HG02943 (cell line): ENCODE measurements around the gene AOPEP.

Experiments used
- ATAC-seq: cut with Tn5 transposase; IDR thresholded peaks from one replicate; pipeline ENCODE4 v1.9.1; 2021; ENCODE audit warnings: mild to moderate bottlenecking, low read depth, moderate library complexity; ENCODE audit not compliant: unreplicated experiment

Gene AOPEP

GRCh38 chr9:95112436-95113280, 386.2 kb downstream of the AOPEP start:
- no peak for ATAC-seq

GRCh38 chr9:95115104-95115503, 388.6 kb downstream of the AOPEP start:
- no peak for ATAC-seq

DNA sequence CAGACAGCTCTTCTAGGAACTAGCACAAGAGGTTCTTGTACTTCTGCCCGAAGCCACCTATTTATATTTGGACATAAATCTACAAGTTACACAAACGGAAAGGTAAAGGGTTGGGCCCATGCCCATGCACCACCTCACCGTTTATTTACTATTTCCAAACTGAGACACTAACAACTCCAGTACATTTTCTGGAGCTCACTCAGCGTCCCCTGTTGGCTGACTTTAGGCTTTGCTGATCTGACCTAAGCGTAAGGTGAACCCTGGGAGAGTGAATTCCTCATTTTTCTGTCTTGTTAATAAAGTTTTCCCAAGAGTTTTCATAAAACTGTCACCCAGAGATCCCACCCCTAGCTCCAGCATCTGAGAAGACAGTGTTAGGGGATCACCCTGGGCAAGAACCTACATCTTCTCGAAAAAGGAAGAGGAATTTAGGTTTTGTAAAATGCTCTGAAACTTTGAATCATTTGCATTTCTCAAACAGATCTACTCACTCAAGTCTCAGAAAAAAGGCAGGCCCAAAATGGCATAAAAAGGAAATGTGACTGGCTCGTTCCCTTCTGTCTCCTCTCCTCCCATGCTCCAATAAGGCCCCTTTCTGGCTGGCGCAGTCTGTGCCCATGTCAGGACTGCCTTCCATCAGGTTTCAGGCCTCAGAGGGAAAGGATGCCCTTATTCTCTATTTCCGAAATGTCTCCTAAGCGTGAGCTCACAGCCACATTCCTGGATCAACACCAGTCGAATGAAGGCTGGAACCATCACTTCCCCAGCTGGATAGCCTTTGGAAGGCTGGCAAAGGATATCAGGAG, 389.7 kb downstream of the AOPEP start:
- ATAC-seq = no peak

- no peak for ATAC-seq
Measured at GRCh38 chr9:95116808-95117204, 390.3 kb downstream of the AOPEP start.

DNA sequence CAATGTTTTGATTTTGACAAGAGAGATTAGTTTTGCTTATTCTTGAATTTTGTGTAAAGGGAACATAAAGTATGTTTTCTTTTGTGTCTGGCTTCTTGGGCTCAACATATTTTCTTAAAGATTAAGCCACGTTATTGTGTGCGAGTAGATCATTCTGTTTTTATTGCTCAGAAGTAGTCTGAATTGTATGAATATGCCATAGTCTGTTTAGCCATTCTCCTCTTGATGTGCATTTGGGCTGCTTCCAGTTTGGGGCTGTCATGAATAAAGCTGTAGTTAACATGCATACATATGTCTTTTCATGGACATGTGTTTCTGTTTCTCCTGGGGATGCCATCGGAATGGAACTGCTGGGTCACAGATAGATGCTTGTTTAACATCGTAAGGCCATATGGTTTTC, 392.1 kb downstream of the AOPEP start:
- no peak for ATAC-seq

GRCh38 chr9:95120781-95121370, 394.4 kb downstream of the AOPEP start:
- no peak for ATAC-seq

GRCh38 chr9:95124582-95125367, 398.3 kb downstream of the AOPEP start:
- ATAC-seq = no peak

GRCh38 chr9:95125652-95126051, 399.2 kb downstream of the AOPEP start:
- ATAC-seq = no peak

GRCh38 chr9:95126739-95127138, 400.2 kb downstream of the AOPEP start:
- ATAC-seq = no peak

DNA sequence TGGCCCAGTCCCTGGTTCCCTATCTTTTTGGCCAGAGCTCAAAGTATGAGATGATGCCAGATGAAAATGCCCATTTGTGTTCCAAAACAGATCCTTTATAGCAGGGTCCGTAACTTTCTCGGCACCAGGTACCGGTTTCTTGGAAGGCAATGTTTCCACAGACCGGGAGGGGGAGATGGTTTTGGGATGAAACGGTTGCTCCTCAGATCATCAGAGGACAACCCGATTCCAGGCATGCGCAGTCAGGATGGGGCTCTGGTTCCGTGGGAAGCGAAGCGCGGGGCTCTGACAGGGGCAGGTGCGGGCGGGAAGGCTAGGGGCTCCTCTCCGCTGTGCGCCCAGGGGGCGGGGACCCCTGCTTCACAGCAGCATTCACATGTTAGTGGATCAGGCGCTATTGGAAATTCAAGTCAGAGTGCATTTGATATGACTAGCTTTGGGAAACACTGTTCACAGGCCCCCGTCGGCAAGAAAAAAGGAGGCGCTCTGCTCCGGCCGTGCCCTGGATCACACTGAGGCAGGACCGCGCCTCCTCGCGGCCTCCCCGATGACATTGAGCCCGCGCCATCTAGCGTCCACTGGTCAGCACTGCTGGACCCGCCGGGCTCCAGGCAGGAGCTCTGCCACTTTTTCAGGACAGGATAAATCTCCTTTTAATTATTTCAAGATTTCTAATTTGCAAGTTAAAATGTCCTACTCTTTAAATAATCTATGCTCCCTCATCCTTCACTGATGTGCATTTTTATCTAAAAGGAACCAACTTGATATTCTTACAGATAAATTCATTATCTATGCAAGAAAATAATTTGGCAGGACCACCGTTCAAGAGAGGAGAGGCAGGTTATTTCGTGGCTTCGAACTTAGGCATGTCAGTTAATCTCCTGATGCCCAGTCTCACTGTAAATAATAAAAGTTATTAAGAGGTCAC, 401.0 kb downstream of the AOPEP start:
- no peak for ATAC-seq

DNA sequence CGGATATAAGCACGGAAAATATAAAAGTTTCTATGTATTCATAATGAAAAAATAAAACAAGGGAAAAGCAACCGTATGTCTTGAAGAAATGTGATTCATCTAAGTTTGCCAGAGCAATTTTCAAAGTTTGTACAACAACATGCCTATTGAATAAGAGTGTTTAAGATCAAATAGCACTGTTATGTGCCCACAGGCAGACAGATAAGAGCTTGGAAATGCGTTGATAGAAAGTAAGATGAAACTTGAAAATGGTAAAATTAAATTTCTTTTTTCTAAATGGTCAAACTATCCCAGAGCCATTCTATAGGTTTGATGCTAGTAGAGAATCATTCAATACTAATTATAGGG, 401.7 kb downstream of the AOPEP start:
- ATAC-seq = no peak

GRCh38 chr9:95129476-95130291, 403.2 kb downstream of the AOPEP start:
- ATAC-seq = no peak

GRCh38 chr9:95130484-95130883, 404.0 kb downstream of the AOPEP start:
- ATAC-seq = no peak

DNA sequence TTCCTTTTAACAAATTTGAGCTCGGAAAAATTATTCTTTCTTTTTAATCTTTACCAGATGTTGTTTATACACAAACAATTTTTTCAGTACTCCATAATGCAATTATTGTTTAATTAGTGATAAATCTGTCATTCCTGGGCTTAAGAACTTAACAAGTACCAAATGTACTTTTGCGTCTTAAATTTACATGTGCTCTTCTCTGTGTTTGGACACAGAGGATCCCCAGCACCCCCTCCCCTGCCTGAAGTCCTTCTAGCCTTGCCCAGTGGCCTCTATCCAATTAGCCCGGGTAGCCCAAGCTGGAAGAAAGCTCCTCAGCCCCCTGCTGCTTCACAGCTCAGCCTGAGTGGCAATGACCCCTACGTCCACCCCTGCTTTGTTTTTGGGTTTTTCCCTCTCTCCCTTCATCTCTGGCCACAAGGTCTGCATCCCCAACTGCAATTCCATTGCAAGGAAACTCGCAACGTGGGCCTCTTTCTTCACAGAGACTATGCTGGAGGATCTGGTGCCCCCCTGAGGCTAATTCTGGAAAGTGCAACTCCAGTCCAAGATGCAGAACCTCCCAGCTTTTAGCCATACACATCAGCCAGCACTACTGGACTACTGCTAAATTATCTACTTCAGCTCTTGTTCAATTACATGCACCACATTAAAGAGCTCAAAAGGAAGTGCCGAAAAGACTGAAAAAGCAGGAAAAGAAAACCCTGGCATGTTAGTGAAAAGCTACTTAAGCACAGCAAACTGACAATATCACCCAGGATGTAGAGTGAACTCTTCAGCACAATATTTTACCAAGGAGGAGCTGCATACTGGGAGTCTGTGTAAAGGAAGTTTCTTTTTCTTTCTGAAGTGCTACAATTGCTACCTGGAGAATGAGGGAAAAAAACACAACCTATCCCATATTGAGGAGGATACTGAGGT, 404.8 kb downstream of the AOPEP start:
- ATAC-seq = no peak

DNA sequence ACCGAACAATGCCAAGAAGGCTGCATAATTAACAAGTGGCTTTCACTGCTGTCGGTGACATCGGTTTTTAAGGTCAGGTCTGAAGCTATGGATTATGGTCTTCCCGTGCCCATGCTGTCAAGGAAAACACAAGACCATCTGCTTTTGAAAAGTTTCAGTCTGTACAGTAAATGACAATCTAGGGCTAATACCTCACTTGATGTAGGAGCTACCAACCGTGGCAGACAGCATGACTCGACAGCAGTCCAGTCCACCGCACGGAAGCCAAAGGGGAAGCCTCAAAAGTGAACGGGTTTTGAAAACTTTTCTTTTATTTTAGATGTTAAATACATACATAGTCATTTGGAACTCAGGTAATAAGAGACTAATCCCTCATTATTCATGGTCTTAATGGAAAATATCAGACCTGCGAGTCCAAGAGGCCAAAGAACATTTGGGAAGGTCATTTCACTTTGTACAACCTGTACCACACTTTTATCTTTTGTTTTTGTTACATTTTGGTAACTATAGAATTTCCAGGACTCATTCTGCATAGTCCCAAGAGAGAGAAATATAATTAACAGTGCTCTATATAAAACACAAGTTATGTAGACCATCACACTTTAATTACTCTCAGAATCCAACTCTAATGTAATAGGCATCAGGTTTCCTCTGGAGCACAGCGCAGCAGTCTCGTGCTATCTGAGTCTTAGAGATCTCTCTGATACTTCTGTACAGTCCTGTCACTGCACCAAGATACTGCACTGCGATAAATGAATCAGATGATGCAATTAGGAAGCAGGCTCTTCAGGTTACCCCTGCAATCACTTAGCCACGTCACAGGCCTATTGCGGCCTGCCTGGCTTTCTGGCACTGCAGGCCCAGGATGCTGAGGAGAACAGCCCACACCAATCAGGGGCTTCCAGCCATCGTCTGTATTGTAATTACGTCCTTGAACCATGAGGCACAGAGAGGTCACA, 406.1 kb downstream of the AOPEP start:
- ATAC-seq = no peak

DNA sequence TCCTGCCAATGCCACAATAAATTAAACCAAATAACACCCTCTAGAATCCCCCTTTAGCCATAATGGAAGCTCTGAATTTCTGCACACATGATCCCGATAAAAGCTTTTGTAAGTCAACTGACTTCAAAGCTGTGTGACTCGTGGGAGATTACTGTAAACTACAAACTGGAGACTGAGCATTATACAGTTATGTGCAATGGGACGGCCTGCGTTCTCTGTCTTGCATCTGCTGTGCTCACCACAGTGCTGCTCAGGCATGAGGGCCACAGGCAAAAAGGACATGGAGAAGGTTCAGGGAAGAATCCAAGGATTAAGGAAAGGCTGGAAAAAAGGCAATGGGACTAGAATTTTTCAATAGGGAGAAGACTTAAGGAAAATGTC, 406.8 kb downstream of the AOPEP start:
- ATAC-seq = no peak

- ATAC-seq = no peak
Measured at GRCh38 chr9:95134457-95134881, 408.0 kb downstream of the AOPEP start.
